ENCODE data around the gene SPECC1L. TPM values are rescaled to one million over a fixed set of nuclear protein-coding genes. Genes with fewer than 3 reads are reported as not detected.

The SPECC1L gene
- total RNA-seq, 1 donor from 2014 or later = 79.5 TPM

DNA sequence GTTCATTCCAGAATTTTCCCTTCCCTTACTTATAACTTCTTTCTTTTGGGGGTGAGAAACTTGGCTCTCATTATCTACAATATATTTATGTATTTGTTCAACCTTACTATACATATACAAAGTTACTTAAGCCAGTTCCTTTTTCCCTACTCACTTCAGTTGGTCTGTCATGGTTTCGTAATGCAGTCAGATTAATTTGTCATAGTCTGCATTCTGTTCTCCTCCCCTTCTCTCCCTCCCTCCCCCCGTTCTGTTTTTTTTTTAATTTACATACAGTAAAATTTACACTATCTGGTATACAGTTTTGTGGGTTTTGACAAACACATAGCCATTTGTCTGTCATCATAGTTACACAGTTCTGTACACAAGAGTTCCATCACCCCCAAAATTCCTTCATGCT, 84.9 kb downstream of the SPECC1L start:
- H3K27ac Mint-ChIP-seq (ENCODE audit: unreplicated experiment) = no peak overlapping the region
- H3K4me1 Mint-ChIP-seq (ENCODE audit: unreplicated experiment) = peaks cover 33% of the 10 kb centered on the region
- no peaks in the 10 kb centered on the region for H3K27me3 Mint-ChIP-seq (ENCODE audit: unreplicated experiment)
- H3K9me3 Mint-ChIP-seq (ENCODE audit: unreplicated experiment) = peaks cover 4% of the 10 kb centered on the region
- no peak overlapping the region for H3K4me3 Mint-ChIP-seq (ENCODE audit: unreplicated experiment)
- TF ChIP-seq, protein P1, sequence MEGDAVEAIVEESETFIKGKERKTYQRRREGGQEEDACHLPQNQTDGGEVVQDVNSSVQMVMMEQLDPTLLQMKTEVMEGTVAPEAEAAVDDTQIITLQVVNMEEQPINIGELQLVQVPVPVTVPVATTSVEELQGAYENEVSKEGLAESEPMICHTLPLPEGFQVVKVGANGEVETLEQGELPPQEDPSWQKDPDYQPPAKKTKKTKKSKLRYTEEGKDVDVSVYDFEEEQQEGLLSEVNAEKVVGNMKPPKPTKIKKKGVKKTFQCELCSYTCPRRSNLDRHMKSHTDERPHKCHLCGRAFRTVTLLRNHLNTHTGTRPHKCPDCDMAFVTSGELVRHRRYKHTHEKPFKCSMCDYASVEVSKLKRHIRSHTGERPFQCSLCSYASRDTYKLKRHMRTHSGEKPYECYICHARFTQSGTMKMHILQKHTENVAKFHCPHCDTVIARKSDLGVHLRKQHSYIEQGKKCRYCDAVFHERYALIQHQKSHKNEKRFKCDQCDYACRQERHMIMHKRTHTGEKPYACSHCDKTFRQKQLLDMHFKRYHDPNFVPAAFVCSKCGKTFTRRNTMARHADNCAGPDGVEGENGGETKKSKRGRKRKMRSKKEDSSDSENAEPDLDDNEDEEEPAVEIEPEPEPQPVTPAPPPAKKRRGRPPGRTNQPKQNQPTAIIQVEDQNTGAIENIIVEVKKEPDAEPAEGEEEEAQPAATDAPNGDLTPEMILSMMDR (IDR thresholded peaks at IDR 0.05) = no peak
- H3K36me3 Mint-ChIP-seq (ENCODE audit: unreplicated experiment) = peaks cover 44% of the 10 kb centered on the region
- no peak for DNase-seq (ENCODE audit: extremely low spot score, unreplicated experiment)

- peaks cover 4% of the 10 kb centered on the region for H3K9me3 Mint-ChIP-seq (ENCODE audit: unreplicated experiment)
- H3K4me1 Mint-ChIP-seq (ENCODE audit: unreplicated experiment) = peaks cover 34% of the 10 kb centered on the region
- no peaks in the 10 kb centered on the region for H3K27me3 Mint-ChIP-seq (ENCODE audit: unreplicated experiment)
- H3K4me3 Mint-ChIP-seq (ENCODE audit: unreplicated experiment) = no peak overlapping the region
- TF ChIP-seq, protein P1 (IDR thresholded peaks at IDR 0.05) = no peak
- H3K36me3 Mint-ChIP-seq (ENCODE audit: unreplicated experiment) = peaks cover 45% of the 10 kb centered on the region
- DNase-seq (ENCODE audit: extremely low spot score, unreplicated experiment) = no peak
- peak overlapping the region; percentile 62 for H3K27ac Mint-ChIP-seq (ENCODE audit: unreplicated experiment)
Observed at GRCh38 chr22:24357547-24357946, 86.9 kb downstream of the SPECC1L start.

DNA sequence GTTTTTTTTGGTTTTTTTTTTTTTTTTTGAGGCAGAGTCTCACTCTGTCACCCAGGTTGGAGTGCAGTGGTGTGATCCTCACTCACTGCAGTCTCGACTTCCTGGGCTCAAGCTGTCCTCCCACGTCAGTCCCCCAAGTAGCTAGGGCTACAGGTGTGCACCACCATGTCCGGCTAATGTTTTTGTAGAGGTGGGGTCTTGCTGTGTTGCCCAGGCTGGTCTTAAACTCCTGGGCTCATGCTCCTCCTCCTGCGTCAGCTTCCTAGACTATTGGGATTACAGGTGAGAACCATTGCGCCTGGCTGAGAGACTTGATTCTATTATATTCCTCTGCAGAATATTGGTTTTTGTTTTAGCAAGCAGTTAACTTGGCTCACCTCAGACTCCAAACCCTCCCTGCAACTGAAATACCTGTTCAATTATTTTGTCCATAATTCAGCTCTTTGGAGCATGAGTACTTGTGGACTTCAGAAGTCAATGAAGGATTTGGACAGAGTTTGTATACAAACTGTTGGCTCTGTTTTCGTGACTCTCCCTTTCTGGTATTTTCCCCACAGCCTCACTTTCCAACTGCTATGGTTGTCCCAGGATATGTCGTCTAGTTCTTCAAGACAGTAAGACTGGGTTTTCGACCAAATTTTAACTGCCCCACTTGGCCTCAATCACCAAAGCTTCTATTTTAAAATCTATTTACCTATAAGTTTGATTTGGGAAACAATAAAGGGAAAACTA, 87.6 kb downstream of the SPECC1L start:
- H3K27ac Mint-ChIP-seq (ENCODE audit: unreplicated experiment) = peak overlapping the region; percentile 62
- peaks cover 4% of the 10 kb centered on the region for H3K9me3 Mint-ChIP-seq (ENCODE audit: unreplicated experiment)
- peaks cover 30% of the 10 kb centered on the region for H3K4me1 Mint-ChIP-seq (ENCODE audit: unreplicated experiment)
- peaks cover 48% of the 10 kb centered on the region for H3K36me3 Mint-ChIP-seq (ENCODE audit: unreplicated experiment)
- no peak overlapping the region for H3K4me3 Mint-ChIP-seq (ENCODE audit: unreplicated experiment)
- TF ChIP-seq, protein P1 (IDR thresholded peaks at IDR 0.05) = no peak
- no peak for DNase-seq (ENCODE audit: extremely low spot score, unreplicated experiment)
- H3K27me3 Mint-ChIP-seq (ENCODE audit: unreplicated experiment) = no peaks in the 10 kb centered on the region

- peak overlapping the region; percentile 29 for H3K27ac Mint-ChIP-seq (ENCODE audit: unreplicated experiment)
- no peak for DNase-seq (ENCODE audit: extremely low spot score, unreplicated experiment)
- H3K4me1 Mint-ChIP-seq (ENCODE audit: unreplicated experiment) = peaks cover 30% of the 10 kb centered on the region
- no peaks in the 10 kb centered on the region for H3K9me3 Mint-ChIP-seq (ENCODE audit: unreplicated experiment)
- no peaks in the 10 kb centered on the region for H3K27me3 Mint-ChIP-seq (ENCODE audit: unreplicated experiment)
- no peak overlapping the region for H3K4me3 Mint-ChIP-seq (ENCODE audit: unreplicated experiment)
- H3K36me3 Mint-ChIP-seq (ENCODE audit: unreplicated experiment) = peaks cover 39% of the 10 kb centered on the region
- TF ChIP-seq, protein P1 (IDR thresholded peaks at IDR 0.05) = no peak
Observed at GRCh38 chr22:24359452-24360120, 89.0 kb downstream of the SPECC1L start.

DNA sequence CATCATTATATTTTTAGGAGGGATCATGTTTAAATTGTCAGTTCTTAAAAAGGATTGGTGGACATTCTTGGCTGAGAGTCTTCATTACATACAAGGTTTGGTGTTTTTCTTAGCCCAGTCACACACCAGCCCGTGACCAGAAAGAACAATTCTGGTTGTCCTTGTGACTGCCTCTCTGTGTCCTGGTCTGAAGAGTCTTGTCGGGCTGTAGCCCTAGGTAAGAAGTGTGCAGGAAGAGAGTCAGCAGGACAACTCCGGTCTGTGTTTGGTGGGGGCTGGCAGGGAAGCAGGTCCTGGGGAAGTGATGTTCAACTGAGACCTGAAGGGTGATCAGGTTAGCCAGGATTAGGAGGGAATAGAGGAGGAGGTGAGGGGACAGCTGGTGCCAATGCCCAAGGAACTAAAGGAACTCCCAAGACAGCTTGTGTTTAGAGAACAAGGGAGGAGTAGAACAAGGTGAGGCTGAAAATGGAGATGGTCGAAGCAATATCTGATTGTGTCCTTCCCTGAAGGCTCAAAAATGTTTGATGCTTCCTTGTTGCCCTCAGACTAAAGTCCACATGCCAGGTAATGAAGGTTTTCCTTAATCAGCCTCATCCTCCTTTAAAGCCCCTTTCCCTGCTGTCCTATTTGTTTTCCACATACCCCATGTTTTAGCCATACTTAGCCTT, 91.5 kb downstream of the SPECC1L start:
- TF ChIP-seq, protein P1 (IDR thresholded peaks at IDR 0.05) = no peak
- peaks cover 47% of the 10 kb centered on the region for H3K36me3 Mint-ChIP-seq (ENCODE audit: unreplicated experiment)

More for the DNA sequence above, 91.5 kb downstream of the SPECC1L start:
- Mint-ChIP-seq H3K27ac (ENCODE audit: unreplicated experiment) (no peak overlapping the region), H3K27me3 (ENCODE audit: unreplicated experiment) (no peaks in the 10 kb centered on the region), H3K4me3 (ENCODE audit: unreplicated experiment) (no peak overlapping the region), H3K4me1 (ENCODE audit: unreplicated experiment) (peaks cover 30% of the 10 kb centered on the region), H3K9me3 (ENCODE audit: unreplicated experiment) (no peaks in the 10 kb centered on the region)
- DNase-seq (ENCODE audit: extremely low spot score, unreplicated experiment) = no peak

All from osteocyte (in vitro differentiated cells).